COLO668 (cell line): ENCODE data around the gene MAGEB3.

Experiments
- DNase-seq: peaks from one replicate; lab custom pipeline; 2025; ENCODE audit not compliant: unreplicated experiment; lab: John Stamatoyannopoulos, UW

MAGEB3 gene

GRCh38 chrX:30275498-30275897, 45.0 kb downstream of the MAGEB3 start:
- no peak for DNase-seq

- DNase-seq, result no peak
Observed at GRCh38 chrX:30278365-30278764, 47.9 kb downstream of the MAGEB3 start.

GRCh38 chrX:30280428-30280827, 50.0 kb downstream of the MAGEB3 start:
- DNase-seq, result no peak

GRCh38 chrX:30282527-30282926, 52.1 kb downstream of the MAGEB3 start:
- no peak for DNase-seq

GRCh38 chrX:30283456-30284200, 53.2 kb downstream of the MAGEB3 start:
- DNase-seq, result peak; percentile 7
